HepG2 (cell line): ENCODE measurements around the gene GCNT2.

ENCODE experiments used
- ARHGAP35 ChIP-seq: sonication (generic); formaldehyde crosslinking; IDR thresholded peaks from 2 replicates; pipeline ENCODE4 v1.9.0; 2022; ENCODE audit warnings: mild to moderate bottlenecking, inconsistent platforms, moderate library complexity, missing genetic modification reagents, borderline replicate concordance
- CREB1 ChIP-seq, 2 experiments: fragments of 450-650 bp in 1 of 2; IDR thresholded peaks; 2 replicates each; pipeline ENCODE4 v1.6.1; 2016 to 2017; ENCODE audit warnings: control low read depth in 1 of 2, mild to moderate bottlenecking in 1 of 2, missing compliant biosample characterization in 1 of 2, missing genetic modification characterization in 1 of 2
- HNRNPUL1 ChIP-seq: fragments of 200-400 bp; formaldehyde crosslinking; IDR thresholded peaks from 2 replicates; pipeline ENCODE4 v1.6.1; 2017; ENCODE audit warnings: low read depth, mild to moderate bottlenecking, low read length, moderate library complexity
- JUN ChIP-seq: sonication (generic); formaldehyde crosslinking; IDR thresholded peaks from 2 replicates; pipeline ENCODE4 v1.4.0; 2020; ENCODE audit warnings: mild to moderate bottlenecking, missing genetic modification reagents
- JUND ChIP-seq: sonication (generic); formaldehyde crosslinking; IDR thresholded peaks from 2 replicates; pipeline ENCODE4 v1.8.0; 2022; ENCODE audit warnings: mild to moderate bottlenecking, missing genetic modification reagents
- MTA3 ChIP-seq: sonication (generic); formaldehyde crosslinking; IDR thresholded peaks from 2 replicates; pipeline ENCODE4 v1.4.0; 2020; ENCODE audit warnings: missing genetic modification reagents
- SP2 ChIP-seq: sonication (generic); formaldehyde crosslinking; IDR thresholded peaks from 2 replicates; pipeline ENCODE4 v1.5.1; 2020; ENCODE audit warnings: mild to moderate bottlenecking, missing genetic modification reagents
- ZNF562 ChIP-seq: sonication (generic); formaldehyde crosslinking; IDR thresholded peaks from 2 replicates; pipeline ENCODE4 v1.8.0; 2022; ENCODE audit warnings: missing genetic modification reagents, borderline replicate concordance
- ZSCAN9 ChIP-seq: IDR thresholded peaks from 2 replicates; pipeline ENCODE4 v1.6.1; 2016; ENCODE audit warnings: borderline replicate concordance
- TF ChIP-seq, protein P1 (sequence below): sonication (generic); formaldehyde crosslinking; IDR thresholded peaks from 2 replicates; pipeline ENCODE4 v1.5.0; 2020; ENCODE audit warnings: mild to moderate bottlenecking, missing genetic modification reagents, moderate library complexity
- TF ChIP-seq, protein P2 (sequence below), 2 experiments: sonication (generic) in 1 of 2; formaldehyde crosslinking in 1 of 2; IDR thresholded peaks; 2 replicates each; pipeline versions ENCODE4 v1.5.1 to v1.6.1; 2011 to 2020; ENCODE audit warnings: borderline replicate concordance in 1 of 2, low read depth in 1 of 2, low read length in 1 of 2, mild to moderate bottlenecking in 1 of 2, missing genetic modification reagents in 1 of 2, moderate library complexity in 1 of 2

DNA sequence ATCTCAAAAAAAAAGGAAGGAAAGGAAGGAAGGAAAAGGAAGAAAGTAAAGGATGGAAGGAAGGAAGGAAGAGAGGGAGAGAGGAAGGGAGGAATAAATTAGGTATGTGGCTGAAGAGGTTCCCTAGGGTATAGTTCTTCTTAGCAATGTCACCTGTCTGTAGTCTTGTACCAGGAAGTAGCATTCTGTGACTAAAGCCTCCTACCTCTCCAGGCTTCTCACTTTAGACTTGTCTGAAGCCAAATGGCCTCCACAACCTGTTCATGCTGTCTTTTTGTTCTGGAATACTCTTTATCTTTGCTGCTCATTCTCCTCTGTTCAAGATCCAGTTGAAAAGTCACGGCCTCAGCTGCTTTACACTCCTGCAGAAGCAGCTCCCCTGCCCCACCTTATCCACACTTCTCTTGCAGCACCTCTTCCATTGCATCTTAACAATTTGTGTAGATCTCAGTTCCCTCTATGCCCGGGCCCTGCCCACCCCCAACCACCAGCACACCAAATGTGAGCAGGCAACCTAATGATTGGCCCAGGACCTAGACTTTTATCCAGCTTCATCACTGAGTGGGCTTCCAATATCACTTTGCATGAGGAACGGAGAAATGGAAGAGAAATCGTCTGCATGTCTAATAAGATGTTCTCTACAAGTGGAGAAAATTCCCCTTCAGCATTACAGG is 19.1 kb downstream of the GCNT2 start:
- TF ChIP-seq, protein P1, sequence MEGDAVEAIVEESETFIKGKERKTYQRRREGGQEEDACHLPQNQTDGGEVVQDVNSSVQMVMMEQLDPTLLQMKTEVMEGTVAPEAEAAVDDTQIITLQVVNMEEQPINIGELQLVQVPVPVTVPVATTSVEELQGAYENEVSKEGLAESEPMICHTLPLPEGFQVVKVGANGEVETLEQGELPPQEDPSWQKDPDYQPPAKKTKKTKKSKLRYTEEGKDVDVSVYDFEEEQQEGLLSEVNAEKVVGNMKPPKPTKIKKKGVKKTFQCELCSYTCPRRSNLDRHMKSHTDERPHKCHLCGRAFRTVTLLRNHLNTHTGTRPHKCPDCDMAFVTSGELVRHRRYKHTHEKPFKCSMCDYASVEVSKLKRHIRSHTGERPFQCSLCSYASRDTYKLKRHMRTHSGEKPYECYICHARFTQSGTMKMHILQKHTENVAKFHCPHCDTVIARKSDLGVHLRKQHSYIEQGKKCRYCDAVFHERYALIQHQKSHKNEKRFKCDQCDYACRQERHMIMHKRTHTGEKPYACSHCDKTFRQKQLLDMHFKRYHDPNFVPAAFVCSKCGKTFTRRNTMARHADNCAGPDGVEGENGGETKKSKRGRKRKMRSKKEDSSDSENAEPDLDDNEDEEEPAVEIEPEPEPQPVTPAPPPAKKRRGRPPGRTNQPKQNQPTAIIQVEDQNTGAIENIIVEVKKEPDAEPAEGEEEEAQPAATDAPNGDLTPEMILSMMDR (CRISPR knock-in tag): no peak
- TF ChIP-seq SP2 (CRISPR knock-in tag) (no peak), ARHGAP35 (no peak), ZNF562 (CRISPR knock-in tag) (no peak), CREB1 (IDR thresholded peaks at IDR 0.05) (no peak), CREB1 (CRISPR knock-in tag; IDR thresholded peaks at IDR 0.05) (no peak), HNRNPUL1 (no peak), JUN (CRISPR knock-in tag) (no peak), MTA3 (CRISPR knock-in tag) (no peak), ZSCAN9 (CRISPR knock-in tag) (no peak), JUND (no peak)
- TF ChIP-seq, protein P2, sequence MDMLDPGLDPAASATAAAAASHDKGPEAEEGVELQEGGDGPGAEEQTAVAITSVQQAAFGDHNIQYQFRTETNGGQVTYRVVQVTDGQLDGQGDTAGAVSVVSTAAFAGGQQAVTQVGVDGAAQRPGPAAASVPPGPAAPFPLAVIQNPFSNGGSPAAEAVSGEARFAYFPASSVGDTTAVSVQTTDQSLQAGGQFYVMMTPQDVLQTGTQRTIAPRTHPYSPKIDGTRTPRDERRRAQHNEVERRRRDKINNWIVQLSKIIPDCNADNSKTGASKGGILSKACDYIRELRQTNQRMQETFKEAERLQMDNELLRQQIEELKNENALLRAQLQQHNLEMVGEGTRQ (IDR thresholded peaks at IDR 0.05; ENCODE audit: low read depth, low read length): no peak
- TF ChIP-seq, protein P2 (CRISPR knock-in tag; IDR thresholded peaks at IDR 0.05; ENCODE audit: borderline replicate concordance): no peak
